ENCODE data around the gene TJAP1.

- TF ChIP-seq CTCF (IDR thresholded peaks at IDR 0.05), result no peak
- peak; percentile 11 for TF ChIP-seq EZH2 (IDR thresholded peaks at IDR 0.05)
These were observed 32.8 kb downstream of the TJAP1 start, which contains the start of gene LRRC73 for GRCh38 chr6:43509984-43510826.

All from neural progenitor cell (in vitro differentiated cells).